HepG2 (cell line): ENCODE results near the gene KCNMB2. TPM values are rescaled to one million over a fixed set of nuclear protein-coding genes. Genes with fewer than 3 reads are reported as not detected.

Source experiments
- ATAC-seq: fragments of 200-7000 bp; cut with Tn5 transposase; 3 replicates; pipeline ENCODE4 v1.9.1; 2020; ENCODE audit warnings: mild to moderate bottlenecking, moderate library complexity
- BruUV-seq: library from RNA; stranded (reverse); fragments of 400-500 nt; replicated peaks from 2 replicates; lab custom pipeline; 2021; lab: Mats Ljungman, UMichigan
- CTCF ChIA-PET: fragments of 300-600 bp; formaldehyde crosslinking; extraction: SDS; loops from one replicate; lab custom pipeline; 2021; ENCODE audit warnings: low total read pairs, inconsistent platforms, low intra/inter-chr PET ratio; lab: Yijun Ruan, JAX
- POLR2A ChIA-PET: fragments of 350-600 bp; sonication (Branson Sonifier 250); formaldehyde crosslinking; loops from one replicate; lab custom pipeline; 2020; ENCODE audit warnings: antibody characterized with exemption, inconsistent platforms; lab: Yijun Ruan, JAX
- DNase-seq: peaks from one replicate; pipeline ENCODE4 v3.0.0-alpha.2; 2015; ENCODE audit warnings: low spot score
- FAIRE-seq: peaks from 3 replicates; lab custom pipeline; 2011; peaks lifted over from hg19 to GRCh38; lab: Jason Lieb, UNC
- H2AFZ ChIP-seq: one replicate; pipeline ENCODE4 v1.6.1; 2011; ENCODE audit warnings: low read length, inconsistent platforms
- H3K27ac ChIP-seq: fragments of 300-600 bp; 3 replicates; pipeline ENCODE4 v1.8.0; 2011; ENCODE audit warnings: mixed run types, mild to moderate bottlenecking, mixed read lengths, low read length, inconsistent platforms; ENCODE audit not compliant: insufficient read depth; ENCODE audit errors: extremely low read length
- H3K27me3 ChIP-seq, 2 experiments: fragments of 200-600 bp in 1 of 2; 2 replicates in 1 of 2; 3 replicates in 1 of 2; pipeline versions ENCODE4 v1.6.0 to v1.8.0; 2011; ENCODE audit warnings: low read length in 2 of 2, mild to moderate bottlenecking in 2 of 2, moderate library complexity in 2 of 2, inconsistent platforms in 1 of 2; ENCODE audit not compliant: insufficient read depth in 2 of 2, control insufficient read depth in 1 of 2
- H3K36me3 ChIP-seq, 2 experiments: fragments of 200-600 bp in 1 of 2; replicated peaks in 1 of 2; 2 replicates in 1 of 2; 3 replicates in 1 of 2; pipeline versions ENCODE4 v1.5.1 to v1.8.0; 2011; ENCODE audit warnings: low read length in 2 of 2, inconsistent platforms in 1 of 2; ENCODE audit not compliant: insufficient read depth in 2 of 2, control insufficient read depth in 1 of 2
- H3K4me1 ChIP-seq: 2 replicates; pipeline ENCODE4 v1.5.1; 2012; ENCODE audit warnings: low read length, inconsistent platforms; ENCODE audit not compliant: insufficient read depth
- H3K4me2 ChIP-seq: 2 replicates; pipeline ENCODE4 v1.6.0; 2011; ENCODE audit warnings: low read depth, low read length, inconsistent platforms
- H3K4me3 ChIP-seq, 3 experiments: fragments of 200-600 bp in 1 of 3; sonication (generic), shearing (Covaris generic) in 1 of 3; replicated peaks in 1 of 3; 2 replicates each; pipeline ENCODE4 v1.5.1; 2011 to 2016; ENCODE audit warnings: low read length in 3 of 3, inconsistent platforms in 2 of 3, low read depth in 2 of 3, mild to moderate bottlenecking in 2 of 3, control low read depth in 1 of 3, mixed read lengths in 1 of 3; ENCODE audit not compliant: insufficient read depth in 1 of 3
- H3K79me2 ChIP-seq: one replicate; pipeline ENCODE4 v1.6.1; 2011; ENCODE audit warnings: low read length, inconsistent platforms; ENCODE audit not compliant: insufficient read depth
- H3K9ac ChIP-seq: 2 replicates; pipeline ENCODE4 v1.6.0; 2011; ENCODE audit warnings: mild to moderate bottlenecking, low read depth, low read length, inconsistent platforms; ENCODE audit not compliant: insufficient read depth
- H3K9me3 ChIP-seq: 2 replicates; pipeline ENCODE4 v1.5.1; 2012; ENCODE audit warnings: mild to moderate bottlenecking, low read length
- H4K20me1 ChIP-seq: 2 replicates; pipeline ENCODE4 v1.6.0; 2011; ENCODE audit warnings: inconsistent platforms, mild to moderate bottlenecking, low read length, moderate library complexity; ENCODE audit not compliant: insufficient read depth
- FOXM1 ChIP-seq: sonication (generic); formaldehyde crosslinking; IDR thresholded peaks from 2 replicates; pipeline ENCODE4 v1.5.0; 2020; ENCODE audit warnings: missing genetic modification reagents
- THAP7 ChIP-seq: sonication (generic); formaldehyde crosslinking; IDR thresholded peaks from 2 replicates; pipeline ENCODE4 v1.8.1; 2023; ENCODE audit warnings: mild to moderate bottlenecking, missing genetic modification reagents
- ZNF318 ChIP-seq: sonication (generic); formaldehyde crosslinking; IDR thresholded peaks from 2 replicates; pipeline ENCODE4 v1.4.0; 2020; ENCODE audit warnings: mild to moderate bottlenecking, missing genetic modification reagents
- ZNF598 ChIP-seq: sonication (generic); formaldehyde crosslinking; IDR thresholded peaks from 2 replicates; pipeline ENCODE4 v1.5.1; 2020; ENCODE audit warnings: mild to moderate bottlenecking, missing genetic modification reagents, borderline replicate concordance
- WGBS: methylation state at CpG from one replicate; pipeline ENCODE4 v1.1.6; 2017; ENCODE audit warnings: low lambda C conversion rate; 5-methylcytosine and 5-hydroxymethylcytosine counted together
- in situ Hi-C: cut with HindIII; loops from 2 replicates; pipeline ENCODE4 v1.10.0; 2017; ENCODE audit warnings: low pct_unique_long_range_greater_than_20kb; ENCODE audit not compliant: extremely low pct_ligation_motif_present
- intact Hi-C: fragments of 100-400 bp; cut with micrococcal nuclease; formaldehyde crosslinking; loops from one replicate; pipeline ENCODE4 v1.10.0; 2022; ENCODE audit not compliant: unreplicated experiment
- polyA plus RNA-seq, 8 experiments: library from polyadenylated mRNA; depleted of rRNA in 3 of 8; stranded (reverse) in 7 of 8; unstranded in 1 of 8; fragments of >200 nt; fragmentation: Illumina TruSeq in 4 of 8; extraction: Trizol in 4 of 8; gene quantifications; 2 replicates each; pipeline versions ENCODE4 v1.2.1 to v1.2.3, GENCODE V29; 2011 to 2016; ENCODE audit warnings: low read depth in 4 of 8, missing spikeins in 1 of 8, mixed read lengths in 1 of 8; ENCODE audit not compliant: insufficient read depth in 1 of 8
- total RNA-seq, 5 experiments: library from RNA; depleted of rRNA; stranded (reverse); fragments of >200 nt; fragmentation: Illumina TruSeq; extraction: Trizol; gene quantifications; 2 replicates each; pipeline ENCODE4 v1.2.3, GENCODE V29; 2016; ENCODE audit warnings: low read depth in 1 of 5

Gene KCNMB2
- total and polyA plus RNA-seq, 2 of the 13 experiments (the other 11 are each of a cell fraction or from before 2014, with no cell fraction given), result not detected

GRCh38 chr3:178645503-178645902 is 109.3 kb downstream of the KCNMB2 start (continued):
- no peak for TF ChIP-seq ZNF318 (CRISPR knock-in tag)

- DNase-seq (no peak), ATAC-seq (no peak), FAIRE-seq (no peak)
- H2AFZ ChIP-seq, result no peak overlapping the region
- no TSS peak for BruUV-seq
- H3K36me3 ChIP-seq, result no peaks in the 10 kb centered on the region
- POLR2A ChIA-PET, result no interaction called here
- H3K4me3 ChIP-seq, result no peak overlapping the region
- no peaks in the 10 kb centered on the region for H3K4me1 ChIP-seq
- WGBS, result 0% methylated on average over 4 of the region's 4 CpGs
- no peak overlapping the region for H3K9ac ChIP-seq
- CTCF ChIA-PET, result no interaction called here
- in situ Hi-C loops (no loop called here), intact Hi-C loops (no loop called here)
- no peaks in the 10 kb centered on the region for H3K9me3 ChIP-seq
- H3K27me3 ChIP-seq, result no peaks in the 10 kb centered on the region
- no peak overlapping the region for H3K27ac ChIP-seq
- H3K4me2 ChIP-seq, result no peak overlapping the region
- H4K20me1 ChIP-seq, result no peaks in the 10 kb centered on the region
- no peak for TF ChIP-seq ZNF598 (CRISPR knock-in tag)
- no peak for TF ChIP-seq FOXM1 (CRISPR knock-in tag)
- TF ChIP-seq THAP7 (CRISPR knock-in tag), result no peak
- H3K79me2 ChIP-seq, result no peaks in the 10 kb centered on the region
Measured at GRCh38 chr3:178646186-178646862, 110.1 kb downstream of the KCNMB2 start.
